ENCODE measurements around the gene ABLIM2. TPM values are rescaled to one million over a fixed set of nuclear protein-coding genes. Genes with fewer than 3 reads are reported as not detected.

Gene ABLIM2
- total RNA-seq, 6 experiments from 2014 or later = 0.14 TPM; not detected in 5

GRCh38 chr4:8160233-8160560, 1.6 kb upstream of the ABLIM2 start:
- Mint-ChIP-seq H3K4me1 (ENCODE audit: low read depth) (peaks cover 10% of the 10 kb centered on the region), H3K27ac (no peak overlapping the region), H3K4me3 (no peak overlapping the region; the same call in 1 of the 2 replicates), H3K27me3 (ENCODE audit: insufficient read depth) (peaks cover 26% of the 10 kb centered on the region), H3K9me3 (no peaks in the 10 kb centered on the region), H3K36me3 (ENCODE audit: low read depth) (no peaks in the 10 kb centered on the region)
- TF ChIP-seq CTCF (IDR thresholded peaks at IDR 0.05) = no peak
- DNase-seq = no peak

GRCh38 chr4:8159537-8160232, 1.1 kb upstream of the ABLIM2 start:
- no peaks in the 10 kb centered on the region for H3K9me3 Mint-ChIP-seq
- no peaks in the 10 kb centered on the region for H3K36me3 Mint-ChIP-seq (ENCODE audit: low read depth)
- TF ChIP-seq CTCF (IDR thresholded peaks at IDR 0.05) = no peak
- H3K27ac Mint-ChIP-seq = no peak overlapping the region
- H3K4me1 Mint-ChIP-seq (ENCODE audit: low read depth) = peaks cover 10% of the 10 kb centered on the region
- no peak for DNase-seq
- peak overlapping the region; percentile 70 for H3K4me3 Mint-ChIP-seq
- peaks cover 26% of the 10 kb centered on the region for H3K27me3 Mint-ChIP-seq (ENCODE audit: insufficient read depth)

- H3K9me3 Mint-ChIP-seq = no peaks in the 10 kb centered on the region
- no peak overlapping the region for H3K27ac Mint-ChIP-seq
- DNase-seq = no peak
- H3K4me3 Mint-ChIP-seq = no peak overlapping the region
- no peak for TF ChIP-seq CTCF (IDR thresholded peaks at IDR 0.05)
- H3K36me3 Mint-ChIP-seq (ENCODE audit: low read depth) = no peaks in the 10 kb centered on the region
- H3K4me1 Mint-ChIP-seq (ENCODE audit: low read depth) = peaks cover 10% of the 10 kb centered on the region
- H3K27me3 Mint-ChIP-seq (ENCODE audit: insufficient read depth) = peaks cover 18% of the 10 kb centered on the region
Observed at GRCh38 chr4:8157944-8158709, 486 bp downstream of the ABLIM2 start.

- Mint-ChIP-seq H3K36me3 (ENCODE audit: low read depth) (no peaks in the 10 kb centered on the region), H3K4me1 (ENCODE audit: low read depth) (peaks cover 10% of the 10 kb centered on the region), H3K4me3 (no peak overlapping the region), H3K9me3 (no peaks in the 10 kb centered on the region), H3K27ac (no peak overlapping the region), H3K27me3 (ENCODE audit: insufficient read depth) (peaks cover 18% of the 10 kb centered on the region)
- no peak for DNase-seq
- no peak for TF ChIP-seq CTCF (IDR thresholded peaks at IDR 0.05)
Observed at GRCh38 chr4:8157496-8157895, 1.1 kb downstream of the ABLIM2 start.

GRCh38 chr4:8156617-8157016, 2.0 kb downstream of the ABLIM2 start:
- DNase-seq = no peak
- no peak for TF ChIP-seq CTCF (IDR thresholded peaks at IDR 0.05)
- Mint-ChIP-seq H3K9me3 (no peaks in the 10 kb centered on the region), H3K27ac (no peak overlapping the region), H3K4me1 (ENCODE audit: low read depth) (peaks cover 10% of the 10 kb centered on the region), H3K4me3 (no peak overlapping the region), H3K36me3 (ENCODE audit: low read depth) (no peaks in the 10 kb centered on the region), H3K27me3 (ENCODE audit: insufficient read depth) (peaks cover 17% of the 10 kb centered on the region)
